K562 (cell line): ENCODE data around the gene HMGN5. TPM values are rescaled to one million over a fixed set of nuclear protein-coding genes. Genes with fewer than 3 reads are reported as not detected.

Experiments used
- ATAC-seq: fragments of 200-7000 bp; cut with Tn5 transposase; 3 replicates; pipeline ENCODE4 v1.9.1; 2020; ENCODE audit warnings: moderate library complexity
- BruUV-seq: library from RNA; stranded (reverse); fragments of 400-500 nt; replicated peaks from 2 replicates; lab custom pipeline; 2021; lab: Mats Ljungman, UMichigan
- CTCF ChIA-PET: fragments of 300-600 bp; formaldehyde crosslinking; extraction: SDS; loops from one replicate; lab custom pipeline; 2021; ENCODE audit warnings: low intra/inter-chr PET ratio; lab: Yijun Ruan, JAX
- POLR2A ChIA-PET: fragments of 300-600, 350-650 bp; sonication (Branson Sonifier 250); formaldehyde crosslinking; extraction: SDS; loops from one replicate; lab custom pipeline; 2021; ENCODE audit warnings: antibody characterized with exemption, inconsistent platforms; lab: Yijun Ruan, JAX
- DNase-seq, 4 experiments: peaks; one replicate each; pipeline versions ENCODE4 v3.0.0 to v3.0.0-alpha.2; 2011 to 2018; ENCODE audit warnings: low spot score in 3 of 4, mixed read lengths in 3 of 4; ENCODE audit errors: extremely low read depth in 1 of 4
- FAIRE-seq: peaks from 2 replicates; lab custom pipeline; 2011; peaks lifted over from hg19 to GRCh38; lab: Jason Lieb, UNC
- H2AFZ ChIP-seq: 2 replicates; pipeline ENCODE4 v1.6.0; 2011; ENCODE audit warnings: low read depth, low read length, control low read depth, inconsistent platforms
- H3K27ac ChIP-seq: fragments of 200-600 bp; 3 replicates; pipeline ENCODE4 v1.8.0; 2011; ENCODE audit warnings: low read depth, mild to moderate bottlenecking, control low read depth, inconsistent platforms, low read length, moderate library complexity, mixed read lengths; ENCODE audit errors: extremely low read depth
- H3K27me3 ChIP-seq, 2 experiments: fragments of 300-600 bp in 1 of 2; 2 replicates in 1 of 2; 3 replicates in 1 of 2; pipeline versions ENCODE4 v1.6.0 to v1.8.0; 2011; ENCODE audit warnings: inconsistent platforms in 2 of 2, low read length in 2 of 2, mild to moderate bottlenecking in 1 of 2, mixed read lengths in 1 of 2, moderate library complexity in 1 of 2; ENCODE audit not compliant: control insufficient read depth in 2 of 2, insufficient read depth in 2 of 2
- H3K36me3 ChIP-seq: fragments of 300-600 bp; 3 replicates; pipeline ENCODE4 v1.8.0; 2011; ENCODE audit warnings: mild to moderate bottlenecking, low read length, inconsistent platforms; ENCODE audit not compliant: control insufficient read depth, insufficient read depth
- H3K4me1 ChIP-seq, 2 experiments: fragments of 200-600 bp in 1 of 2; replicated peaks in 1 of 2; 2 replicates in 1 of 2; 3 replicates in 1 of 2; pipeline versions ENCODE4 v1.5.1 to v1.8.0; 2011; ENCODE audit warnings: inconsistent platforms in 2 of 2, low read length in 2 of 2, mild to moderate bottlenecking in 1 of 2, mixed read lengths in 1 of 2, moderate library complexity in 1 of 2; ENCODE audit not compliant: control insufficient read depth in 2 of 2, insufficient read depth in 2 of 2
- H3K4me2 ChIP-seq: 2 replicates; pipeline ENCODE4 v1.6.1; 2011; ENCODE audit warnings: low read length, control low read depth, inconsistent platforms, mixed read lengths; ENCODE audit not compliant: insufficient read depth
- H3K4me3 ChIP-seq: fragments of 200-600 bp; sonication (generic), shearing (Covaris generic); 2 replicates; pipeline ENCODE4 v1.5.1; 2016; ENCODE audit warnings: control low read depth, inconsistent platforms
- H3K79me2 ChIP-seq: fragments of 200-600 bp; 3 replicates; pipeline ENCODE4 v1.8.0; 2011; ENCODE audit warnings: low read length, inconsistent platforms; ENCODE audit not compliant: control insufficient read depth, insufficient read depth
- H3K9ac ChIP-seq, 2 experiments: 2 replicates each; pipeline versions ENCODE4 v1.6.0 to v1.6.1; 2011; ENCODE audit warnings: low read depth in 2 of 2, low read length in 2 of 2, control low read depth in 1 of 2, inconsistent platforms in 1 of 2, mild to moderate bottlenecking in 1 of 2, mixed read lengths in 1 of 2; ENCODE audit not compliant: insufficient read depth in 1 of 2
- H3K9me1 ChIP-seq: one replicate; pipeline ENCODE4 v1.6.0; 2011; ENCODE audit warnings: inconsistent platforms, mild to moderate bottlenecking, low read length, moderate library complexity; ENCODE audit not compliant: control insufficient read depth, insufficient read depth
- H3K9me3 ChIP-seq: replicated peaks from 2 replicates; pipeline ENCODE4 v1.5.1; 2011; ENCODE audit warnings: low read depth, low read length, inconsistent platforms; ENCODE audit not compliant: control insufficient read depth, insufficient read depth
- H4K20me1 ChIP-seq: replicated peaks from 2 replicates; pipeline ENCODE4 v1.6.1; 2011; ENCODE audit warnings: low read length, inconsistent platforms, mixed read lengths; ENCODE audit not compliant: control insufficient read depth, insufficient read depth
- E4F1 ChIP-seq: fragments of 250-450 bp; sonication (Bioruptor Pico); IDR thresholded peaks from 2 replicates; pipeline ENCODE4 v1.5.0; 2021; ENCODE audit warnings: mild to moderate bottlenecking, borderline replicate concordance
- GATAD2A ChIP-seq: fragments of 450-650 bp; IDR thresholded peaks from 2 replicates; pipeline ENCODE4 v1.6.1; 2017
- HNRNPH1 ChIP-seq: fragments of 200-400 bp; formaldehyde crosslinking; optimal IDR thresholded peaks from 2 replicates; pipeline ENCODE3; 2017; ENCODE audit warnings: low read depth, mild to moderate bottlenecking, low read length, moderate library complexity
- HNRNPL ChIP-seq: fragments of 200-400 bp; formaldehyde crosslinking; IDR thresholded peaks from 2 replicates; pipeline ENCODE4 v1.6.1; 2017; ENCODE audit warnings: low read depth, mild to moderate bottlenecking, low read length
- MTA2 ChIP-seq: fragments of 450-650 bp; IDR thresholded peaks from 2 replicates; pipeline ENCODE4 v1.6.1; 2016; ENCODE audit warnings: low read depth
- POLR2G ChIP-seq: fragments of 200-400 bp; formaldehyde crosslinking; IDR thresholded peaks from 2 replicates; pipeline ENCODE4 v1.6.1; 2017; ENCODE audit warnings: low read depth, mild to moderate bottlenecking, antibody characterized with exemption, low read length, moderate library complexity
- PRPF4 ChIP-seq: fragments of 200-400 bp; formaldehyde crosslinking; IDR thresholded peaks from one replicate; pipeline ENCODE4 v1.6.1; 2017; ENCODE audit warnings: low read length, low read depth, mild to moderate bottlenecking; ENCODE audit not compliant: insufficient read depth, poor library complexity, severe bottlenecking
- TAF9B ChIP-seq: fragments of 450-650 bp; IDR thresholded peaks from 2 replicates; pipeline ENCODE4 v1.6.1; 2018; ENCODE audit warnings: mild to moderate bottlenecking; ENCODE audit not compliant: partially characterized antibody
- TEAD1 ChIP-seq, 2 experiments: fragments of 450-650 bp in 1 of 2; sonication (generic) in 1 of 2; formaldehyde crosslinking; IDR thresholded peaks; 2 replicates each; pipeline versions ENCODE4 v1.4.0 to v1.8.0; 2020 to 2022; ENCODE audit warnings: mild to moderate bottlenecking in 2 of 2, missing genetic modification reagents in 1 of 2
- THAP7 ChIP-seq: fragments of 250-450 bp; sonication (Bioruptor Pico); IDR thresholded peaks from 2 replicates; pipeline ENCODE4 v1.5.0; 2021
- TRIM28 ChIP-seq: fragments of 450-650 bp; IDR thresholded peaks from 2 replicates; pipeline ENCODE4 v1.6.1; 2017
- ZNF518B ChIP-seq: fragments of 250-450 bp; sonication (Bioruptor Pico); IDR thresholded peaks from 2 replicates; pipeline ENCODE4 v1.5.0; 2021; ENCODE audit warnings: mild to moderate bottlenecking, moderate library complexity
- WGBS: fragments of 100-300 bp; shearing (Covaris generic); methylation state at CpG from one replicate; pipeline ENCODE4 v1.1.6; 2016; ENCODE audit warnings: low coverage, mixed read lengths; ENCODE audit not compliant: insufficient coverage; ENCODE audit errors: missing lambda C conversion rate; 5-methylcytosine and 5-hydroxymethylcytosine counted together
- in situ Hi-C: fragments of 300-500 bp; cut with MboI; formaldehyde crosslinking; loops from 4 replicates; pipeline ENCODE4 v1.15.0; 2018; ENCODE audit warnings: inconsistent platforms, mixed read lengths
- intact Hi-C: fragments of 100-400 bp; cut with micrococcal nuclease; formaldehyde crosslinking; loops from 2 replicates; pipeline ENCODE4 v1.14.2; 2022
- polyA plus RNA-seq, 8 experiments: library from polyadenylated mRNA; depleted of rRNA in 4 of 8; stranded (reverse) in 5 of 8; unstranded in 3 of 8; fragments of >200 nt; fragmentation: Nextera tagmentation in 2 of 8; fragmentation: Illumina TruSeq in 1 of 8; extraction: Ambion mirVana in 2 of 8; extraction: Trizol in 1 of 8; gene quantifications; 2 replicates each; pipeline versions ENCODE4 v1.2.1 to v1.2.3, GENCODE V29; 2011 to 2014; ENCODE audit warnings: inconsistent platforms in 1 of 8, missing spikeins in 1 of 8
- total RNA-seq, 7 experiments: library from RNA; depleted of rRNA in 6 of 7; stranded (reverse); fragments of >200 nt in 6 of 7; fragmentation: Illumina TruSeq in 2 of 7; extraction: Trizol in 2 of 7; gene quantifications; 2 replicates each; pipeline versions ENCODE4 v1.2.1 to v1.2.3, GENCODE V29; 2011 to 2021; ENCODE audit warnings: low replicate concordance in 1 of 7

Gene HMGN5
- total and polyA plus RNA-seq, 9 of the 15 experiments (the other 6 are each of a cell fraction or from before 2014, with no cell fraction given), result 2.5 to 56.1 (median 7.0) TPM

- TF ChIP-seq HNRNPH1 (no peak), GATAD2A (no peak), HNRNPL (no peak)
- TF ChIP-seq, all 486 proteins: peak for 0
These were observed 14.0 kb upstream of the HMGN5 start (continued) for GRCh38 chrX:81215685-81216084.

- TF ChIP-seq GATAD2A (no peak), ZNF518B (CRISPR knock-in tag) (no peak), THAP7 (CRISPR knock-in tag) (no peak), TAF9B (no peak), POLR2G (no peak), E4F1 (no peak), PRPF4 (no peak), MTA2 (no peak), TRIM28 (no peak), TEAD1 (CRISPR knock-in tag; IDR thresholded peaks at IDR 0.05) (no peak)
- TF ChIP-seq, all 486 proteins: peak for 0
- ChIA-PET POLR2A (no interaction called here), CTCF (no interaction called here)
- Histone ChIP-seq H3K79me2 (peaks cover 19% of the 10 kb centered on the region), H3K36me3 (no peaks in the 10 kb centered on the region), H4K20me1 (no peaks in the 10 kb centered on the region), H3K27me3 (no peaks in the 10 kb centered on the region), H3K4me3 (no peak overlapping the region), H3K9me1 (no peaks in the 10 kb centered on the region), H3K4me2 (no peak overlapping the region), H3K4me1 (0 out of 5 replicates have a peak, but pooled peaks cover 0 to 3% of the 10 kb centered on the region in 2 experiments), H2AFZ (no peak overlapping the region), H3K27ac (no peak overlapping the region), H3K9me3 (no peaks in the 10 kb centered on the region), H3K9ac (no peak overlapping the region)
- ATAC-seq (no peak), DNase-seq (no peak), FAIRE-seq (no peak)
- intact Hi-C loops (no loop called here), in situ Hi-C loops (no loop called here)
- BruUV-seq, result no TSS peak
- 38% methylated on average over 8 of the region's 8 CpGs for WGBS
These were observed 7.2 kb upstream of the HMGN5 start for GRCh38 chrX:81208916-81209315.
